Measurements from ENCODE around the gene PRSS37. TPM values are rescaled to one million over a fixed set of nuclear protein-coding genes. Genes with fewer than 3 reads are reported as not detected.

Gene PRSS37
- total and polyA plus RNA-seq, 2 of the 8 experiments (the other 6 are each of a cell fraction or from before 2014, with no cell fraction given), result not detected

DNA sequence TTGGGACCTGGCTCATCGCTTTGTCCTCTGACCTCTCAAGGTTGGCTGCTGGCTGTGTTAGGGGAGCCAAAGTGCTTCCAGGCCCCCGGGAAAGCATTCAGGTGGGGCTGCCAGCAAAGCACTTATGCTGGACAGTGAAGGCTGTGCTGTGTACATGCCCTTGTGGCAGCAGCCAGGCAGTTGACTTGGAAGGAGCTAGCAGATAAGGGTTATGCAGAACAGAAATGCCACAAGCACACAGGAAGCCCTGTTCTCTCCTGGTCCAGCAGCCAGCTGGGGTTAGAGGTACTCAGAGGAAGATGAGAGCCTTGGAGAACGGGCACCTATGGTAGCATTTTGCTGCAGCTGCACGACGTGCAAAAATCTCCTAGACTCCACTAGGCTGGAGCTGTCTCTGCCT, 39.7 kb upstream of the PRSS37 start:
- Histone ChIP-seq H3K36me3 (ENCODE audit: control insufficient read depth in 2 of 4, insufficient read depth in 4 of 4, low read length in 3 of 4) (no peaks in the 10 kb centered on the region), H3K56ac (replicated peaks; ENCODE audit: insufficient read length, low read depth, low read length) (no peak overlapping the region), H3K9ac (replicated peaks in 1 of 4; ENCODE audit: extremely low read depth in 1 of 4, low read depth in 3 of 4, low read length in 3 of 4) (no peak overlapping the region), H3K4me3 (ENCODE audit: extremely low read depth in 1 of 4, insufficient read depth in 2 of 4, low read depth in 3 of 4, low read length in 4 of 4) (no peak overlapping the region), H2BK20ac (ENCODE audit: low read length) (no peak overlapping the region), H3K4ac (replicated peaks; ENCODE audit: insufficient read length, low read depth, low read length) (no peak overlapping the region), H4K91ac (replicated peaks; ENCODE audit: insufficient read length, low read length) (no peak overlapping the region), H2BK5ac (ENCODE audit: low read depth, low read length) (no peak overlapping the region), H2BK15ac (ENCODE audit: low read length) (no peak overlapping the region), H3K79me2 (ENCODE audit: control insufficient read depth in 1 of 2, insufficient read depth in 2 of 2, low read length in 2 of 2) (no peaks in the 10 kb centered on the region), H2AFZ (ENCODE audit: low read length) (no peak overlapping the region), H4K5ac (ENCODE audit: insufficient read length, low read depth, low read length) (no peak overlapping the region), H2BK12ac (ENCODE audit: low read depth, low read length) (no peak overlapping the region), H3K79me1 (ENCODE audit: low read depth, low read length) (no peaks in the 10 kb centered on the region), H3K4me1 (replicated peaks in 1 of 4; ENCODE audit: control insufficient read depth in 3 of 4, insufficient read depth in 4 of 4, low read length in 3 of 4) (peaks cover 0 to 7% (median 1%) of the 10 kb centered on the region in 4 experiments; a peak in 2 of 7 replicates), H2AK5ac (ENCODE audit: low read depth, low read length) (no peak overlapping the region), H3K9me3 (ENCODE audit: insufficient read depth in 2 of 2, low read depth in 1 of 2, low read length in 1 of 2) (no peaks in the 10 kb centered on the region), H3K14ac (ENCODE audit: insufficient read length) (no peak overlapping the region), H3K23me2 (ENCODE audit: low read depth, low read length) (no peaks in the 10 kb centered on the region), H3K27ac (ENCODE audit: low read depth, low read length) (no peak overlapping the region), H4K8ac (ENCODE audit: extremely low read depth, insufficient read depth, low read length) (no peak overlapping the region; the same call in 1 of the 2 replicates), H3K18ac (ENCODE audit: extremely low read depth, low read length) (no peak overlapping the region), H3K23ac (ENCODE audit: insufficient read length) (no peak overlapping the region), H3K27me3 (replicated peaks in 1 of 4; ENCODE audit: control insufficient read depth in 3 of 4, extremely low read depth in 1 of 4, insufficient read depth in 3 of 4, low read length in 3 of 4) (no peaks in the 10 kb centered on the region), H4K20me1 (replicated peaks in 1 of 2; ENCODE audit: control insufficient read depth in 1 of 2, insufficient read depth in 2 of 2, low read length in 2 of 2) (no peaks in the 10 kb centered on the region), H2BK120ac (replicated peaks; ENCODE audit: low read depth, low read length) (no peak overlapping the region), H3K4me2 (ENCODE audit: insufficient read depth in 1 of 2, low read depth in 2 of 2, low read length in 2 of 2) (no peak overlapping the region)
- DNase-seq (ENCODE audit: low read depth in 1 of 2, low spot score in 2 of 2), result no peak
- FAIRE-seq, result no peak
- TF ChIP-seq SAP30 (IDR thresholded peaks at IDR 0.05; ENCODE audit: insufficient read depth, insufficient replicate concordance, low read length), result no peak
- no peak for TF ChIP-seq SP2 (IDR thresholded peaks at IDR 0.05; ENCODE audit: low read length)
- TF ChIP-seq GABPA (IDR thresholded peaks at IDR 0.05; ENCODE audit: borderline replicate concordance, insufficient read depth, low read length), result no peak
- TF ChIP-seq CTBP2 (IDR thresholded peaks at IDR 0.05; ENCODE audit: borderline replicate concordance, insufficient read depth, insufficient read length, low read length), result no peak
- no peak for TF ChIP-seq RNF2 (IDR thresholded peaks at IDR 0.05; ENCODE audit: borderline replicate concordance, low read depth, low read length, missing control alignments, poor library complexity, severe bottlenecking)
- no peak for TF ChIP-seq ASH2L (IDR thresholded peaks at IDR 0.05; ENCODE audit: low read length)
- no peak for TF ChIP-seq CHD1 (IDR thresholded peaks at IDR 0.05; ENCODE audit: low read depth, low read length)
- TF ChIP-seq BACH1 (IDR thresholded peaks at IDR 0.05; ENCODE audit: low read length), result no peak
- TF ChIP-seq KDM5A (IDR thresholded peaks at IDR 0.05; ENCODE audit: low read length), result no peak
- 67% methylated on average over 5 of the region's 5 CpGs; no CpG with 5 or more reads in 1 of the 2 experiments for WGBS, 2 experiments (ENCODE audit: extremely low coverage in 1 of 2, insufficient coverage in 1 of 2, insufficient read length in 1 of 2, insufficient replicate concordance in 2 of 2, low coverage in 1 of 2, low lambda C conversion rate in 2 of 2, missing lambda C conversion rate in 1 of 2)
- POLR2A ChIA-PET (ENCODE audit: partially characterized antibody), result no interaction called here
- CTCF ChIA-PET (ENCODE audit: partially characterized antibody), result interaction anchor here (1.0 kb wide), 1 partner anchor 7 kb away, joined by 4 read pairs; no protein-coding TSS in a partner anchor
